HFF-Myc (cell line): ENCODE results near the gene DLG2.

Source experiments
- DNase-seq: peaks from one replicate; pipeline ENCODE4 v3.0.0-alpha.2; 2011; ENCODE audit warnings: low read depth; ENCODE audit errors: extremely low read depth
- H3K4me3 ChIP-seq: replicated peaks from 2 replicates; pipeline ENCODE4 v1.5.1; 2011; ENCODE audit warnings: low read depth, mild to moderate bottlenecking, control low read depth, low read length
- TF ChIP-seq, protein P1 (sequence below): IDR thresholded peaks from 2 replicates; pipeline ENCODE4 v1.5.1; 2012; ENCODE audit warnings: mild to moderate bottlenecking, low read depth, low read length, control low read depth; ENCODE audit errors: missing control alignments

DLG2 gene

DNA sequence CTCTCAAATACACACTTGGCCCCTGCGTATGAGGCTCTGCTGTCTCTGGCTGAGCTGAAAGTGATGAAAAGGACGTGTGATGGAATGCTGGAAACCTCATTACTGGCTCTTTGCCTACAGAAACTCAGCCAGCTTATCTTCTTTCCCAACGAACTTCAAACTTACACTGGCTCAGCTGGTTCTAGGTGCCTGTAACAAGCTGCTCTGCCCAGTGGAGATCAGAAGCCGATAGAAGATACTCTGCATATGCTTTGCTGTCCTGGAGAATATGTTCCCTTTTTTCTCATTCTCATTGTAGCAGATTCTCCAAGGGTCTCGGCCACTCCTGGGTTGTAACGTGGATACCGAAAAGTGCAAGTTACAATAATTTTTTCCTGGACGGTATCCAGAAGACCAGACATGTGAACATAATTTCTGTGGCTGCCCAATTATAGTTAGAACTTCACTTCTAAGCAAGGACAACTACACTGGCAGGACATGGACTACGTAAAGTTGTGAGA is 1935.6 kb downstream of the DLG2 start:
- H3K4me3 ChIP-seq, result no peak overlapping the region
- no peak for DNase-seq
- TF ChIP-seq, protein P1, sequence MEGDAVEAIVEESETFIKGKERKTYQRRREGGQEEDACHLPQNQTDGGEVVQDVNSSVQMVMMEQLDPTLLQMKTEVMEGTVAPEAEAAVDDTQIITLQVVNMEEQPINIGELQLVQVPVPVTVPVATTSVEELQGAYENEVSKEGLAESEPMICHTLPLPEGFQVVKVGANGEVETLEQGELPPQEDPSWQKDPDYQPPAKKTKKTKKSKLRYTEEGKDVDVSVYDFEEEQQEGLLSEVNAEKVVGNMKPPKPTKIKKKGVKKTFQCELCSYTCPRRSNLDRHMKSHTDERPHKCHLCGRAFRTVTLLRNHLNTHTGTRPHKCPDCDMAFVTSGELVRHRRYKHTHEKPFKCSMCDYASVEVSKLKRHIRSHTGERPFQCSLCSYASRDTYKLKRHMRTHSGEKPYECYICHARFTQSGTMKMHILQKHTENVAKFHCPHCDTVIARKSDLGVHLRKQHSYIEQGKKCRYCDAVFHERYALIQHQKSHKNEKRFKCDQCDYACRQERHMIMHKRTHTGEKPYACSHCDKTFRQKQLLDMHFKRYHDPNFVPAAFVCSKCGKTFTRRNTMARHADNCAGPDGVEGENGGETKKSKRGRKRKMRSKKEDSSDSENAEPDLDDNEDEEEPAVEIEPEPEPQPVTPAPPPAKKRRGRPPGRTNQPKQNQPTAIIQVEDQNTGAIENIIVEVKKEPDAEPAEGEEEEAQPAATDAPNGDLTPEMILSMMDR, result no peak

- TF ChIP-seq, protein P1, result no peak
- no peak overlapping the region for H3K4me3 ChIP-seq
- no peak for DNase-seq
Observed at GRCh38 chr11:83689144-83689780, 1937.9 kb downstream of the DLG2 start.

GRCh38 chr11:83687787-83688186 is 1939.4 kb downstream of the DLG2 start:
- TF ChIP-seq, protein P1, result no peak
- H3K4me3 ChIP-seq, result no peak overlapping the region
- no peak for DNase-seq

- no peak for DNase-seq
- TF ChIP-seq, protein P1, result no peak
- H3K4me3 ChIP-seq, result no peak overlapping the region
Observed at GRCh38 chr11:83685730-83686129, 1941.4 kb downstream of the DLG2 start.

- TF ChIP-seq, protein P1, result no peak
- DNase-seq, result no peak
- H3K4me3 ChIP-seq, result no peak overlapping the region
Observed at GRCh38 chr11:83684071-83684470, 1943.1 kb downstream of the DLG2 start.

DNA sequence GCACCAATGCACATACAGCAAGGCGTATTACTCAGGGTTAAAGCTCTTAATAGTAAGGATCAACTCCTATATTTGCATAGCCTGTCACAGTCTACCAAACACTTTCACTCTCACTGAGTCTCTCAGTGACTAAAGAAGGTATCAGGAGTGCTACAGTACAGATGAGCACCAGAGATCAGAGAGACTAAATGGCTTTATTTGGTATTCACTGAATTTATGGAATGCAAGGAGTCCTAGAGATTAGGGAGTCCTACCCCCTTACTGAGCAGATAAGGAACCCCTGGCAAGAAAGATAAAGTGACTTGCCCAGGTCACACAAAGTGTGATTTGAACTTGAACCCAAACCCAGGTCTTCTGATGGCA is 1944.6 kb downstream of the DLG2 start:
- no peak for DNase-seq
- H3K4me3 ChIP-seq, result no peak overlapping the region
- TF ChIP-seq, protein P1, result no peak
